HepG2 (cell line): ENCODE data around the gene AMPD2. TPM values are rescaled to one million over a fixed set of nuclear protein-coding genes. Genes with fewer than 3 reads are reported as not detected.
A peak's percentile ranks its signal among the peaks of the same experiment; 100 is the strongest.

Source experiments
- ARHGAP35 ChIP-seq: sonication (generic); formaldehyde crosslinking; IDR thresholded peaks from 2 replicates; pipeline ENCODE4 v1.9.0; 2022; ENCODE audit warnings: mild to moderate bottlenecking, inconsistent platforms, moderate library complexity, missing genetic modification reagents, borderline replicate concordance
- DMAP1 ChIP-seq: IDR thresholded peaks from 2 replicates; pipeline ENCODE4 v1.6.1; 2016
- FOSL2 ChIP-seq: sonication (generic); formaldehyde crosslinking; IDR thresholded peaks from 2 replicates; pipeline ENCODE4 v1.4.0; 2020; ENCODE audit warnings: missing genetic modification reagents
- GABPB1 ChIP-seq: IDR thresholded peaks from 2 replicates; pipeline ENCODE4 v1.6.1; 2016; ENCODE audit warnings: mild to moderate bottlenecking, missing genetic modification reagents, moderate library complexity, missing compliant biosample characterization
- HCFC1 ChIP-seq: fragments of 150-350 bp; IDR thresholded peaks from 2 replicates; pipeline ENCODE4 v1.6.1; 2014; ENCODE audit warnings: low read depth, low read length
- KAT2B ChIP-seq: fragments of 150-350 bp; IDR thresholded peaks from 2 replicates; pipeline ENCODE4 v1.6.1; 2014; ENCODE audit warnings: low read depth, low read length, borderline replicate concordance
- KMT2B ChIP-seq: IDR thresholded peaks from 2 replicates; pipeline ENCODE4 v1.6.1; 2016; ENCODE audit warnings: missing genetic modification reagents, missing compliant biosample characterization
- MAZ ChIP-seq, 2 experiments: sonication (generic) in 1 of 2; formaldehyde crosslinking in 1 of 2; IDR thresholded peaks; 2 replicates each; pipeline versions ENCODE4 v1.5.0 to v1.6.1; 2012 to 2020; ENCODE audit warnings: low read depth in 2 of 2, mild to moderate bottlenecking in 2 of 2, borderline replicate concordance in 1 of 2, improper control_type of control experiment in 1 of 2, low read length in 1 of 2, missing genetic modification reagents in 1 of 2, moderate library complexity in 1 of 2
- MBNL3 ChIP-seq: fragments of 250-450 bp; sonication (Bioruptor Pico); conservative IDR thresholded peaks from 2 replicates; pipeline ENCODE4 v1.8.0; 2022; ENCODE audit warnings: mild to moderate bottlenecking, inconsistent platforms
- MXD4 ChIP-seq: IDR thresholded peaks from 2 replicates; pipeline ENCODE4 v1.6.1; 2016; ENCODE audit warnings: mild to moderate bottlenecking, missing biosample characterization, missing genetic modification reagents
- MXI1 ChIP-seq: IDR thresholded peaks from 3 replicates; pipeline ENCODE4 v1.6.1; 2012; ENCODE audit warnings: low read depth, low read length, inconsistent platforms, borderline replicate concordance
- PCBP1 ChIP-seq: fragments of 200-400 bp; formaldehyde crosslinking; IDR thresholded peaks from 2 replicates; pipeline ENCODE4 v1.6.1; 2017; ENCODE audit warnings: mild to moderate bottlenecking, low read depth, low read length, borderline replicate concordance
- POLR2A ChIP-seq, 2 experiments: IDR thresholded peaks; 2 replicates each; pipeline ENCODE4 v1.6.1; 2011; ENCODE audit warnings: low read depth in 2 of 2, low read length in 2 of 2, mild to moderate bottlenecking in 1 of 2, moderate library complexity in 1 of 2; ENCODE audit not compliant: insufficient read depth in 1 of 2
- POLR2G ChIP-seq: fragments of 200-400 bp; formaldehyde crosslinking; IDR thresholded peaks from 2 replicates; pipeline ENCODE4 v1.6.1; 2018; ENCODE audit warnings: mild to moderate bottlenecking, low read depth, low read length, moderate library complexity
- SKI ChIP-seq: fragments of 450-650 bp; IDR thresholded peaks from one replicate; pipeline ENCODE4 v1.6.1; 2018; ENCODE audit warnings: mild to moderate bottlenecking; ENCODE audit not compliant: partially characterized antibody
- TBX3 ChIP-seq: fragments of 450-650 bp; IDR thresholded peaks from 2 replicates; pipeline ENCODE4 v1.6.1; 2017; ENCODE audit warnings: antibody characterized with exemption, mild to moderate bottlenecking, inconsistent platforms, borderline replicate concordance
- TGIF2 ChIP-seq: IDR thresholded peaks from 2 replicates; pipeline ENCODE4 v1.6.1; 2016; ENCODE audit warnings: control low read depth, missing compliant biosample characterization
- TMF1 ChIP-seq: sonication (generic); formaldehyde crosslinking; IDR thresholded peaks from 2 replicates; pipeline ENCODE4 v1.8.1; 2022; ENCODE audit warnings: low read depth, missing genetic modification reagents
- ZZZ3 ChIP-seq: sonication (generic); formaldehyde crosslinking; IDR thresholded peaks from 2 replicates; pipeline ENCODE4 v1.4.0; 2020; ENCODE audit warnings: missing genetic modification reagents, mild to moderate bottlenecking, borderline replicate concordance
- polyA plus RNA-seq, 8 experiments: library from polyadenylated mRNA; depleted of rRNA in 3 of 8; stranded (reverse) in 7 of 8; unstranded in 1 of 8; fragments of >200 nt; fragmentation: Illumina TruSeq in 4 of 8; extraction: Trizol in 4 of 8; gene quantifications; 2 replicates each; pipeline versions ENCODE4 v1.2.1 to v1.2.3, GENCODE V29; 2011 to 2016; ENCODE audit warnings: low read depth in 4 of 8, missing spikeins in 1 of 8, mixed read lengths in 1 of 8; ENCODE audit not compliant: insufficient read depth in 1 of 8
- total RNA-seq, 5 experiments: library from RNA; depleted of rRNA; stranded (reverse); fragments of >200 nt; fragmentation: Illumina TruSeq; extraction: Trizol; gene quantifications; 2 replicates each; pipeline ENCODE4 v1.2.3, GENCODE V29; 2016; ENCODE audit warnings: low read depth in 1 of 5
- TF ChIP-seq, protein P1 (sequence below): sonication (generic); formaldehyde crosslinking; IDR thresholded peaks from 2 replicates; pipeline ENCODE4 v1.5.1; 2020; ENCODE audit warnings: missing genetic modification reagents, mild to moderate bottlenecking, borderline replicate concordance
- TF ChIP-seq, protein P2 (sequence below): sonication (generic); formaldehyde crosslinking; IDR thresholded peaks from 2 replicates; pipeline ENCODE4 v1.8.1; 2023; ENCODE audit warnings: mild to moderate bottlenecking, missing genetic modification reagents
- TF ChIP-seq, protein P3 (sequence below): sonication (generic); IDR thresholded peaks from 2 replicates; pipeline ENCODE4 v1.6.1; 2016; ENCODE audit warnings: low read depth, borderline replicate concordance
- TF ChIP-seq, protein P4 (sequence below): sonication (generic); formaldehyde crosslinking; IDR thresholded peaks from 2 replicates; pipeline ENCODE4 v1.4.0; 2020; ENCODE audit warnings: mild to moderate bottlenecking, missing genetic modification reagents
- TF ChIP-seq, protein P5 (sequence below): sonication (generic); formaldehyde crosslinking; IDR thresholded peaks from 2 replicates; pipeline ENCODE4 v1.5.0; 2020; ENCODE audit warnings: mild to moderate bottlenecking, missing genetic modification reagents
- TF ChIP-seq, protein P6 (sequence below): fragments of 450-650 bp; IDR thresholded peaks from 2 replicates; pipeline ENCODE4 v1.6.1; 2017

The AMPD2 gene
- total and polyA plus RNA-seq, 2 of the 13 experiments (the other 11 are each of a cell fraction or from before 2014, with no cell fraction given), result 62.3 to 82.0 TPM

DNA sequence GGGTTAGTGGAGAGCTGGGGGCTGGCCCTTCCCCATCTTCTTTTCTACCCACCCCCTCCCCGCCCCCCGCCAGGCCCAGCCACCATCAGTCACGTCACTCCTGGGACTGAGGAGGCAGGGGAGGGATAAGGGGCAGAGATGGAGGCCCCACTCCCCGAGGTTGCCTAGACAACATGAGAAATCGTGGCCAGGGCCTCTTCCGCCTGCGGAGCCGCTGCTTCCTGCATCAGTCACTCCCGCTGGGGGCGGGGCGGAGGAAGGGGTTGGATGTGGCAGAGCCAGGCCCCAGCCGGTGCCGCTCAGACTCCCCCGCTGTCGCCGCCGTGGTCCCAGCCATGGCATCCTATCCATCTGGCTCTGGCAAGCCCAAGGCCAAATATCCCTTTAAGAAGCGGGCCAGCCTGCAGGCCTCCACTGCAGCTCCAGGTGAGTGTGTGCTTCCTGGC is 1.2 kb downstream of the AMPD2 start (continued):
- TF ChIP-seq PCBP1, result 0 out of 2 replicates have a peak, but pooled peaks have one; percentile 66
- TF ChIP-seq KMT2B (CRISPR knock-in tag), result no peak
- TF ChIP-seq KAT2B, result no peak
- TF ChIP-seq TBX3, result no peak
- TF ChIP-seq, protein P1, sequence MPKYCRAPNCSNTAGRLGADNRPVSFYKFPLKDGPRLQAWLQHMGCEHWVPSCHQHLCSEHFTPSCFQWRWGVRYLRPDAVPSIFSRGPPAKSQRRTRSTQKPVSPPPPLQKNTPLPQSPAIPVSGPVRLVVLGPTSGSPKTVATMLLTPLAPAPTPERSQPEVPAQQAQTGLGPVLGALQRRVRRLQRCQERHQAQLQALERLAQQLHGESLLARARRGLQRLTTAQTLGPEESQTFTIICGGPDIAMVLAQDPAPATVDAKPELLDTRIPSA (CRISPR knock-in tag), result no peak
- no peak for TF ChIP-seq DMAP1 (CRISPR knock-in tag)
- TF ChIP-seq ARHGAP35 (CRISPR knock-in tag), result no peak
- TF ChIP-seq MXI1, result peak; percentile 82; the same call in 2 of the 3 replicates
- peak; percentile 85 for TF ChIP-seq GABPB1 (CRISPR knock-in tag)
- TF ChIP-seq MAZ (IDR thresholded peaks at IDR 0.05; ENCODE audit: borderline replicate concordance, low read depth, low read length), result peak; percentile 73
- TF ChIP-seq MAZ (CRISPR knock-in tag; IDR thresholded peaks at IDR 0.05; ENCODE audit: low read depth), result peak; percentile 65; the same call in 1 of the 2 replicates
- TF ChIP-seq HCFC1, result no peak
- TF ChIP-seq, protein P2, sequence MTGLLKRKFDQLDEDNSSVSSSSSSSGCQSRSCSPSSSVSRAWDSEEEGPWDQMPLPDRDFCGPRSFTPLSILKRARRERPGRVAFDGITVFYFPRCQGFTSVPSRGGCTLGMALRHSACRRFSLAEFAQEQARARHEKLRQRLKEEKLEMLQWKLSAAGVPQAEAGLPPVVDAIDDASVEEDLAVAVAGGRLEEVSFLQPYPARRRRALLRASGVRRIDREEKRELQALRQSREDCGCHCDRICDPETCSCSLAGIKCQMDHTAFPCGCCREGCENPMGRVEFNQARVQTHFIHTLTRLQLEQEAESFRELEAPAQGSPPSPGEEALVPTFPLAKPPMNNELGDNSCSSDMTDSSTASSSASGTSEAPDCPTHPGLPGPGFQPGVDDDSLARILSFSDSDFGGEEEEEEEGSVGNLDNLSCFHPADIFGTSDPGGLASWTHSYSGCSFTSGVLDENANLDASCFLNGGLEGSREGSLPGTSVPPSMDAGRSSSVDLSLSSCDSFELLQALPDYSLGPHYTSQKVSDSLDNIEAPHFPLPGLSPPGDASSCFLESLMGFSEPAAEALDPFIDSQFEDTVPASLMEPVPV, result no peak
- TF ChIP-seq, protein P3, sequence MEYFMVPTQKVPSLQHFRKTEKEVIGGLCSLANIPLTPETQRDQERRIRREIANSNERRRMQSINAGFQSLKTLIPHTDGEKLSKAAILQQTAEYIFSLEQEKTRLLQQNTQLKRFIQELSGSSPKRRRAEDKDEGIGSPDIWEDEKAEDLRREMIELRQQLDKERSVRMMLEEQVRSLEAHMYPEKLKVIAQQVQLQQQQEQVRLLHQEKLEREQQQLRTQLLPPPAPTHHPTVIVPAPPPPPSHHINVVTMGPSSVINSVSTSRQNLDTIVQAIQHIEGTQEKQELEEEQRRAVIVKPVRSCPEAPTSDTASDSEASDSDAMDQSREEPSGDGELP, result peak; percentile 21; the same call in 1 of the 2 replicates
- no peak for TF ChIP-seq TMF1 (CRISPR knock-in tag)
- peak; percentile 44; the same call in 1 of the 2 replicates for TF ChIP-seq MXD4
- TF ChIP-seq FOSL2 (CRISPR knock-in tag), result peak; percentile 20; the same call in 1 of the 2 replicates
- no peak for TF ChIP-seq SKI
- TF ChIP-seq MBNL3 (CRISPR knock-in tag), result no peak
- TF ChIP-seq, protein P4, sequence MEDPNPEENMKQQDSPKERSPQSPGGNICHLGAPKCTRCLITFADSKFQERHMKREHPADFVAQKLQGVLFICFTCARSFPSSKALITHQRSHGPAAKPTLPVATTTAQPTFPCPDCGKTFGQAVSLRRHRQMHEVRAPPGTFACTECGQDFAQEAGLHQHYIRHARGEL (CRISPR knock-in tag), result no peak
- TF ChIP-seq, protein P5, sequence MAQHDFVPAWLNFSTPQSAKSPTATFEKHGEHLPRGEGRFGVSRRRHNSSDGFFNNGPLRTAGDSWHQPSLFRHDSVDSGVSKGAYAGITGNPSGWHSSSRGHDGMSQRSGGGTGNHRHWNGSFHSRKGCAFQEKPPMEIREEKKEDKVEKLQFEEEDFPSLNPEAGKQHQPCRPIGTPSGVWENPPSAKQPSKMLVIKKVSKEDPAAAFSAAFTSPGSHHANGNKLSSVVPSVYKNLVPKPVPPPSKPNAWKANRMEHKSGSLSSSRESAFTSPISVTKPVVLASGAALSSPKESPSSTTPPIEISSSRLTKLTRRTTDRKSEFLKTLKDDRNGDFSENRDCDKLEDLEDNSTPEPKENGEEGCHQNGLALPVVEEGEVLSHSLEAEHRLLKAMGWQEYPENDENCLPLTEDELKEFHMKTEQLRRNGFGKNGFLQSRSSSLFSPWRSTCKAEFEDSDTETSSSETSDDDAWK (CRISPR knock-in tag), result no peak
- peak; percentile 22; the same call in 1 of the 2 replicates for TF ChIP-seq TGIF2 (CRISPR knock-in tag)
- 0 out of 2 replicates have a peak, but pooled peaks have one; percentile 43 for TF ChIP-seq ZZZ3 (CRISPR knock-in tag)
- 0 out of 4 replicates have a peak, but pooled peaks of 1 of the 2 experiments have one; percentile 15 for TF ChIP-seq POLR2A (IDR thresholded peaks at IDR 0.05; ENCODE audit: insufficient read depth in 1 of 2, low read depth in 2 of 2, low read length in 2 of 2)
- no peak for TF ChIP-seq POLR2G
- TF ChIP-seq, protein P6, sequence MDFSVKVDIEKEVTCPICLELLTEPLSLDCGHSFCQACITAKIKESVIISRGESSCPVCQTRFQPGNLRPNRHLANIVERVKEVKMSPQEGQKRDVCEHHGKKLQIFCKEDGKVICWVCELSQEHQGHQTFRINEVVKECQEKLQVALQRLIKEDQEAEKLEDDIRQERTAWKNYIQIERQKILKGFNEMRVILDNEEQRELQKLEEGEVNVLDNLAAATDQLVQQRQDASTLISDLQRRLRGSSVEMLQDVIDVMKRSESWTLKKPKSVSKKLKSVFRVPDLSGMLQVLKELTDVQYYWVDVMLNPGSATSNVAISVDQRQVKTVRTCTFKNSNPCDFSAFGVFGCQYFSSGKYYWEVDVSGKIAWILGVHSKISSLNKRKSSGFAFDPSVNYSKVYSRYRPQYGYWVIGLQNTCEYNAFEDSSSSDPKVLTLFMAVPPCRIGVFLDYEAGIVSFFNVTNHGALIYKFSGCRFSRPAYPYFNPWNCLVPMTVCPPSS, result no peak
